ENCODE data around the gene TBK1. TPM values are rescaled to one million over a fixed set of nuclear protein-coding genes. Genes with fewer than 3 reads are reported as not detected.
A peak's percentile ranks its signal among the peaks of the same experiment; 100 is the strongest.

The TBK1 gene
- total RNA-seq (2014; rRNA removed; shearing (Covaris generic)) (22.7 and 26.1 TPM in 2 replicates), total RNA-seq (2022) (29.5 and 30.1 TPM in 2 replicates), Bru-seq, nascent RNA (percentile 89 among the genes with signal in this experiment), BruChase-seq, experiment 1, labeled RNA remaining after a 6-hour chase (percentile 77 among the genes with signal in this experiment), BruChase-seq, experiment 2, labeled RNA remaining after a 2-hour chase (percentile 87 among the genes with signal in this experiment)
- long read RNA-seq, transcript TBK1-201 (21 exons, 3,256 nt): major isoform, 47 of 69 reads
- long read RNA-seq, partial matches to known transcripts: 9 of 69 reads
- long read RNA-seq, other reads (novel, unspliced or antisense): 13 of 69 reads

- Histone ChIP-seq H4K20me1 (ENCODE audit: insufficient read depth, low read length) (peaks cover 10% of the 10 kb centered on the region; the same call in 1 of the 2 replicates), H3K4me2 (ENCODE audit: low read length) (peak within 1 kb of the TSS; percentile 69), H3K9me2 (ENCODE audit: insufficient read depth, low read length) (no peaks in the 10 kb centered on the region), H3K4me3 (ENCODE audit: low read depth, low read length, poor library complexity, severe bottlenecking) (peak within 1 kb of the TSS; percentile 100), H3K79me2 (ENCODE audit: insufficient read depth, low read depth, low read length) (peaks cover 49% of the 10 kb centered on the region), H3K9me3 (ENCODE audit: low read length) (no peaks in the 10 kb centered on the region), H3K27ac (ENCODE audit: low read depth, low read length, poor library complexity, severe bottlenecking) (peak within 1 kb of the TSS; percentile 70), H3K4me1 (ENCODE audit: insufficient read depth, low read length, poor library complexity, severe bottlenecking) (peaks cover 25% of the 10 kb centered on the region), H2AFZ (ENCODE audit: low read length) (peak within 1 kb of the TSS; percentile 82), H3K36me3 (ENCODE audit: insufficient read depth, low read length) (peaks cover 50% of the 10 kb centered on the region)
- BruUV-seq (replicated peaks): no TSS peak
- TF ChIP-seq EZH2phosphoT487 (IDR thresholded peaks at IDR 0.05; ENCODE audit: borderline replicate concordance, low read depth, low read length) (no peak), CTCF (conservative IDR thresholded peaks at IDR 0.05; ENCODE audit: low read length) (no peak)
- peak; percentile 90 for DNase-seq (ENCODE audit: low spot score)
- CTCF ChIA-PET (ENCODE audit: unreplicated experiment): interaction anchor here (0.9 kb wide), 1 partner anchor 11 kb away, joined by 3 read pairs; no protein-coding TSS in a partner anchor
- intact Hi-C loops (cut with micrococcal nuclease; ENCODE audit: unreplicated experiment): loop anchor here (1.0 kb wide), 1 partner anchor 48 kb away; the partner anchor contains the start of gene XPOT
- POLR2A ChIA-PET: no interaction called here
These were observed at the start of gene TBK1 for GRCh38 chr12:64451687-64452558. Gene TBK1 (plus strand): TSS chr12:64452120. CDS start chr12:64455871, 3,751 bp downstream.

GRCh38 chr12:64402181-64402580 is 49.7 kb upstream of the TBK1 start:
- H3K9me3 ChIP-seq (ENCODE audit: low read length): no peaks in the 10 kb centered on the region
- H4K20me1 ChIP-seq (ENCODE audit: insufficient read depth, low read length): no peaks in the 10 kb centered on the region
- no peak overlapping the region for H3K4me2 ChIP-seq (ENCODE audit: low read length)
- H3K4me3 ChIP-seq (ENCODE audit: low read depth, low read length, poor library complexity, severe bottlenecking): no peak overlapping the region
- TF ChIP-seq EZH2phosphoT487 (IDR thresholded peaks at IDR 0.05; ENCODE audit: borderline replicate concordance, low read depth, low read length): no peak
- TF ChIP-seq CTCF (conservative IDR thresholded peaks at IDR 0.05; ENCODE audit: low read length): no peak
- no peak for DNase-seq (ENCODE audit: low spot score)
- BruUV-seq (replicated peaks): no TSS peak
- no peak overlapping the region for H3K27ac ChIP-seq (ENCODE audit: low read depth, low read length, poor library complexity, severe bottlenecking)
- no peaks in the 10 kb centered on the region for H3K9me2 ChIP-seq (ENCODE audit: insufficient read depth, low read length)
- intact Hi-C loops (cut with micrococcal nuclease; ENCODE audit: unreplicated experiment): no loop called here
- ChIA-PET POLR2A (interaction anchor here (1.3 kb wide), 1 partner anchor 9 kb away, joined by 5 read pairs; no protein-coding TSS in a partner anchor), CTCF (ENCODE audit: unreplicated experiment) (interaction anchor here (0.8 kb wide), 1 partner anchor 143 kb away, joined by 3 read pairs; no protein-coding TSS in a partner anchor)
- no peak overlapping the region for H2AFZ ChIP-seq (ENCODE audit: low read length)
- H3K4me1 ChIP-seq (ENCODE audit: insufficient read depth, low read length, poor library complexity, severe bottlenecking): peaks cover 16% of the 10 kb centered on the region
- H3K36me3 ChIP-seq (ENCODE audit: insufficient read depth, low read length): peaks cover 12% of the 10 kb centered on the region
- H3K79me2 ChIP-seq (ENCODE audit: insufficient read depth, low read depth, low read length): peaks cover 25% of the 10 kb centered on the region

All from OCI-LY7 (cell line).